H1 (cell line): ENCODE data around the gene TRAF3. TPM values are rescaled to one million over a fixed set of nuclear protein-coding genes. Genes with fewer than 3 reads are reported as not detected.

Experiments
- CHD1 ChIP-seq: IDR thresholded peaks from 2 replicates; pipeline ENCODE4 v1.6.1; 2012; ENCODE audit warnings: low read depth, low read length, improper control_type of control experiment
- CHD2 ChIP-seq: IDR thresholded peaks from 2 replicates; pipeline ENCODE4 v1.6.1; 2012; ENCODE audit warnings: low read length, improper control_type of control experiment
- CTBP2 ChIP-seq: IDR thresholded peaks from 2 replicates; pipeline ENCODE4 v1.7.0; 2011; ENCODE audit warnings: borderline replicate concordance, mild to moderate bottlenecking, moderate library complexity, mixed read lengths, low read length; ENCODE audit not compliant: insufficient read depth, insufficient read length
- JUN ChIP-seq: IDR thresholded peaks from 2 replicates; pipeline ENCODE4 v1.6.1; 2011; ENCODE audit warnings: low read depth, mild to moderate bottlenecking, improper control_type of control experiment, low read length
- RFX5 ChIP-seq: IDR thresholded peaks from 2 replicates; pipeline ENCODE4 v1.6.1; 2011; ENCODE audit warnings: low read depth, low read length, improper control_type of control experiment, borderline replicate concordance
- polyA plus RNA-seq, 7 experiments: library from polyadenylated mRNA; depleted of rRNA in 3 of 7; stranded (reverse) in 5 of 7; unstranded in 2 of 7; fragments of >200 nt in 5 of 7; fragments of 200-250 nt in 2 of 7; gene quantifications; 1 replicate in 5 of 7; 2 replicates in 1 of 7; 4 replicates in 1 of 7; pipeline versions ENCODE4 v1.2.1 to v1.2.3, GENCODE V29; 2011 to 2013; ENCODE audit warnings: missing spikeins in 2 of 7, mixed read lengths in 2 of 7
- total RNA-seq: library from RNA; stranded (reverse); fragmentation: NEBNext Ultra II Directional; extraction: Animal tissue kit (Norgen Biotek cat#: 25700); gene quantifications from 2 replicates; pipeline ENCODE4 v1.2.1, GENCODE V29; 2021

TRAF3 gene
- total and polyA plus RNA-seq, 2 of the 8 experiments (the other 6 are each of a cell fraction or from before 2014, with no cell fraction given) = 5.8 to 12.1 TPM

GRCh38 chr14:102807013-102807406 is 29.8 kb downstream of the TRAF3 start (continued):
- TF ChIP-seq JUN = no peak
- no peak for TF ChIP-seq CHD1
- no peak for TF ChIP-seq CTBP2
- no peak for TF ChIP-seq CHD2
- TF ChIP-seq RFX5 = no peak
